Stomach smooth muscle (tissue), 2 donors: ENCODE measurements around the gene CD53.

Source experiments
- H3K27ac ChIP-seq: one replicate; pipeline ENCODE4 v1.7.0; 2013; ENCODE audit warnings: mild to moderate bottlenecking, low read length, inconsistent platforms
- H3K27me3 ChIP-seq, 2 donors: one replicate each; pipeline ENCODE4 v1.7.0; 2013; ENCODE audit warnings: low read length in 2 of 2; ENCODE audit not compliant: insufficient read depth in 2 of 2, control insufficient read depth in 1 of 2
- H3K36me3 ChIP-seq, 2 donors: one replicate each; pipeline ENCODE4 v1.7.0; 2013; ENCODE audit warnings: low read length in 2 of 2; ENCODE audit not compliant: control insufficient read depth in 2 of 2, insufficient read depth in 2 of 2
- H3K4me1 ChIP-seq: one replicate; pipeline ENCODE4 v1.7.0; 2013; ENCODE audit warnings: low read length; ENCODE audit not compliant: control insufficient read depth, insufficient read depth
- H3K4me3 ChIP-seq, 2 donors: one replicate each; pipeline ENCODE4 v1.7.0; 2013; ENCODE audit warnings: low read length in 2 of 2
- H3K9ac ChIP-seq, 2 donors: one replicate each; pipeline ENCODE4 v1.7.0; 2013; ENCODE audit warnings: low read length in 2 of 2, mild to moderate bottlenecking in 1 of 2
- H3K9me3 ChIP-seq, 2 donors: one replicate each; pipeline ENCODE4 v1.7.0; 2013; ENCODE audit warnings: low read length in 2 of 2; ENCODE audit not compliant: control insufficient read depth in 2 of 2
- donor health status: healthy.
- donor health status: Pancreatic carcinoma.

The CD53 gene

GRCh38 chr1:110948038-110948810 is 75.3 kb downstream of the CD53 start:
- Histone ChIP-seq H3K27me3 (no peaks in the 10 kb centered on the region), H3K36me3 (peaks cover 7 to 17% of the 10 kb centered on the region in 2 donors), H3K4me1 (no peaks in the 10 kb centered on the region), H3K4me3 (no peak overlapping the region), H3K9ac (no peak overlapping the region), H3K9me3 (peaks cover 0 to 3% of the 10 kb centered on the region in 2 donors), H3K27ac (no peak overlapping the region)
